Erythroblast (primary cell): ENCODE data around the gene PLXNA2.

Source experiments
- GATA1 ChIP-seq: IDR thresholded peaks from 2 replicates; pipeline ENCODE4 v1.6.1; 2011; ENCODE audit warnings: low read depth, mild to moderate bottlenecking, control low read depth, low read length, moderate library complexity
- POLR2A ChIP-seq: IDR thresholded peaks from 2 replicates; pipeline ENCODE4 v1.6.1; 2011; ENCODE audit warnings: mild to moderate bottlenecking, low read length

- TF ChIP-seq POLR2A (no peak), GATA1 (no peak)
Measured at GRCh38 chr1:208232662-208233038, 11.5 kb downstream of the PLXNA2 start.
